Right ventricle myocardium inferior (tissue), 1 donor: ENCODE results near the gene ARHGAP28. TPM values are rescaled to one million over a fixed set of nuclear protein-coding genes. Genes with fewer than 3 reads are reported as not detected.

Experiments
- ATAC-seq: fragments of 200-7000 bp; cut with Tn5 transposase; one replicate; pipeline ENCODE4 v1.9.1; 2020; ENCODE audit warnings: mild to moderate bottlenecking, moderate library complexity
- DNase-seq: peaks from one replicate; pipeline ENCODE4 v3.0.0; 2021; ENCODE audit errors: missing footprints
- intact Hi-C: fragments of 100-400 bp; cut with DNase I; formaldehyde crosslinking; loops from one replicate; pipeline ENCODE4 v1.11.0; 2022
- total RNA-seq: library from RNA; stranded (reverse); fragmentation: NEBNext Ultra II Directional; extraction: Animal tissue kit (Norgen Biotek cat#: 25700); gene quantifications from one replicate; pipeline ENCODE4 v1.2.1, GENCODE V29; 2021
- donor health status: DM: no; HTN: yes; CAD: no; lungs with severe emphysema.

The ARHGAP28 gene
- total RNA-seq, 1 donor from 2014 or later = 1.1 TPM

GRCh38 chr18:6939972-6940371, 210.5 kb downstream of the ARHGAP28 start:
- ATAC-seq = no peak
- intact Hi-C loops = no loop called here

GRCh38 chr18:6940451-6940850, 210.9 kb downstream of the ARHGAP28 start:
- DNase-seq (no peak), ATAC-seq (no peak)
- intact Hi-C loops = no loop called here

More at GRCh38 chr18:6939972-6940371, 210.5 kb downstream of the ARHGAP28 start:
- DNase-seq = no peak

- ATAC-seq (no peak), DNase-seq (no peak)
- intact Hi-C loops = no loop called here
Observed at GRCh38 chr18:6941996-6942395, 212.5 kb downstream of the ARHGAP28 start.

- intact Hi-C loops = no loop called here
- ATAC-seq (no peak), DNase-seq (no peak)
Observed at GRCh38 chr18:6942742-6943141, 213.2 kb downstream of the ARHGAP28 start.

GRCh38 chr18:6943143-6943542, 213.6 kb downstream of the ARHGAP28 start:
- intact Hi-C loops = no loop called here
- DNase-seq (no peak), ATAC-seq (no peak)

GRCh38 chr18:6947338-6948030, 218.0 kb downstream of the ARHGAP28 start:
- intact Hi-C loops = no loop called here
- DNase-seq (no peak), ATAC-seq (no peak)

GRCh38 chr18:6948281-6949055, 219.0 kb downstream of the ARHGAP28 start:
- no peak for ATAC-seq
- DNase-seq = no peak
- intact Hi-C loops = no loop called here

GRCh38 chr18:6949800-6950586, 220.5 kb downstream of the ARHGAP28 start:
- intact Hi-C loops = no loop called here
- ATAC-seq (no peak), DNase-seq (no peak)

GRCh38 chr18:6950641-6951040, 221.1 kb downstream of the ARHGAP28 start:
- intact Hi-C loops = no loop called here
- no peak for DNase-seq
- ATAC-seq = no peak

- ATAC-seq (no peak), DNase-seq (no peak)
- intact Hi-C loops = no loop called here
Observed at GRCh38 chr18:6951336-6952090, 222.0 kb downstream of the ARHGAP28 start.

- ATAC-seq (no peak), DNase-seq (no peak)
- intact Hi-C loops = no loop called here
Observed at GRCh38 chr18:6954501-6954900, 225.0 kb downstream of the ARHGAP28 start.

- ATAC-seq (no peak), DNase-seq (no peak)
- intact Hi-C loops = no loop called here
Observed at GRCh38 chr18:6955304-6955703, 225.8 kb downstream of the ARHGAP28 start.

GRCh38 chr18:6956495-6956894, 227.0 kb downstream of the ARHGAP28 start:
- intact Hi-C loops = no loop called here
- DNase-seq = no peak
- no peak for ATAC-seq

GRCh38 chr18:6956999-6957398, 227.5 kb downstream of the ARHGAP28 start:
- ATAC-seq = no peak
- intact Hi-C loops = no loop called here

GRCh38 chr18:6959110-6959509, 229.6 kb downstream of the ARHGAP28 start:
- intact Hi-C loops = no loop called here
- ATAC-seq (no peak), DNase-seq (no peak)

More at GRCh38 chr18:6956999-6957398, 227.5 kb downstream of the ARHGAP28 start:
- DNase-seq = no peak

- ATAC-seq (no peak), DNase-seq (no peak)
- intact Hi-C loops = no loop called here
Observed at GRCh38 chr18:6960124-6960523, 230.6 kb downstream of the ARHGAP28 start.

GRCh38 chr18:6960656-6961055, 231.1 kb downstream of the ARHGAP28 start:
- intact Hi-C loops = no loop called here
- ATAC-seq = no peak
- DNase-seq = no peak

- ATAC-seq (no peak), DNase-seq (no peak)
- intact Hi-C loops = no loop called here
Observed at GRCh38 chr18:6961331-6961730, 231.8 kb downstream of the ARHGAP28 start.
